Activated CD4-positive, alpha-beta T cell treated with anti-CD3 and anti-CD28 coated beads for 48 hours (primary cell): ENCODE measurements around the gene ACSL6.

ENCODE experiments used
- DNase-seq: peaks from one replicate; pipeline ENCODE4 v3.0.0-alpha.2; 2020

The ACSL6 gene

DNA sequence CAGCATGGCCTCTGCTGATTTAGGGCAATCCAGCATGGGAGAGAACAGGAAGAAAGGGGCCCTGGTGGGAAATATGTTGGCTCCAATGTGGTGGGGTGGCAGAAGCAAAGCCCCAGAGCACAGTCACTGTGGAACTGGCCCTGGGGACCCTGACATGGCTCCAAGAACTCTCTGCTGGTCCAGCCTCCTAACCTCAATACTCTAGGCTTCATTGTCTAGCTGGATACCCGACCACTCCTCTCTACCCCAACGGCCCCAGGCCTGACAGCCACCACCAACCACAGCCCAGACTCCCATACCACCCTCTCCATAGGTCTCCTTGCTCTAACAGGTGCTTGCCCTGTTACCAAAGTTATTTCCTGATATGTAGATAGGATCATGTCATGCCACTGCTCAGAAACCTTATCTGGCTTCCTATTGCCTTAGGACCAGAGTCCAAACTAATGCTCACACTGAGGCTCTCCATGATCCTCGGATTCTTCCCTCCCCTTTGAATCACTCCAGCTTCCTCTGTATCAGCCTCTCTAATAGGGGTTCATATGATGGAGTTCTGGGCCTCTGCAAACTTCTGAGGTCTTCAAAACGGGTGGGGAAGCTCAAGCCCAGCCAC lies 12.9 kb downstream of the ACSL6 start:
- no peak for DNase-seq

GRCh38 chr5:131997727-131998117 lies 13.7 kb downstream of the ACSL6 start:
- DNase-seq = no peak

DNA sequence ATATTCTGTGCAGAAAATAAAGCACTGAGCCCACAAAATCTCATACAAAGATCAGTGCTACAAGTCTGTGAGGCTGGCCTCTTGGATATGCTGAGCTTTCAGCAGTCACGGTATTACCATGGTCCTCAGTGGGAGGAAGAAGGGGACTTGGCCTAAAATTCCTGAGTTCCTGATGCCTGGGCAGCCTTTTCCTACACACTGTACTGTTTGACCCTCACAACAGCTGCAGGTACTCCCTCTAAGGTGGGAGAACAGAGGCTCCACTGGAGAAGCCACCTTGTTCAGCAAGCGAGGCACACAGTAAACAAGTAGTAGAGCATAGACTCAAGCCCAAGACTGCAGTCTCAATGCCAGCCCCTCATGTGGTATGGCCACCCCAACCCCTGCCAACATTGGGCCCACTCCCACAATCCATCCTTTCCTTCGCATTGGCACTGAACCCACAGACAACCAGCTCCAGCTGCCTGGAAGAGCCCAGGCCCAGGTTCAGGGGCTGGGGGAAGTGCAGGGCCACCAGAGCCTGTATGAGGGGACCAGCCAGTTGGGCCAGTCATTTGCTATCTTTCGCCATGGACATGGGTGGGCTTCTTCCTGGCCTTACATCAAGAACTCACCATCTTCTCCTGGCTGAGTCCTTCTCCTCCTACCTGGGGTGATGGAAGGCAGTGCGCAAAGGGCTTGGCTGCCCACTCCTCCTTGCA lies 14.3 kb downstream of the ACSL6 start:
- no peak for DNase-seq

- no peak for DNase-seq
Observed at GRCh38 chr5:131996210-131997025, 15.0 kb downstream of the ACSL6 start.

- no peak for DNase-seq
Observed at GRCh38 chr5:131994533-131995226, 16.8 kb downstream of the ACSL6 start.

DNA sequence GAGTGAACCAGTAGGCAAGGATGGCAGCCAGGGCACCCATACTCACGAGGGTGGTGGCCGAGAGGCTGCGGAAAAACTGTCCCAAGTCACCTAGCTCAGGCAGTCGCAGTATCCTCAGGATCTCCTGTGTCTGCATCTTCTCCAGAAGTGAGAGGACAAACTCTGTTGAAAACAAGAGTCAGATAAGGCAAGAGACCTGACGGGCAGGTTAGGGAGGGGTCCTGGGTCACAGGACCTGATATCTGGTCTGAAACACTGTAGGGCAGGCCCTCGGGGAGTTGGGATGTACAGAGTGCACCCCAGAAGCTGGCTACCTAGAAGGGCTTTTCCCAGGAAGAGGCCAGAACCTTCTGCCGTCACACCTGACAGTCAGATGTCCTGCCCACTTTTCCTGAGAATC lies 17.4 kb downstream of the ACSL6 start:
- no peak for DNase-seq

DNA sequence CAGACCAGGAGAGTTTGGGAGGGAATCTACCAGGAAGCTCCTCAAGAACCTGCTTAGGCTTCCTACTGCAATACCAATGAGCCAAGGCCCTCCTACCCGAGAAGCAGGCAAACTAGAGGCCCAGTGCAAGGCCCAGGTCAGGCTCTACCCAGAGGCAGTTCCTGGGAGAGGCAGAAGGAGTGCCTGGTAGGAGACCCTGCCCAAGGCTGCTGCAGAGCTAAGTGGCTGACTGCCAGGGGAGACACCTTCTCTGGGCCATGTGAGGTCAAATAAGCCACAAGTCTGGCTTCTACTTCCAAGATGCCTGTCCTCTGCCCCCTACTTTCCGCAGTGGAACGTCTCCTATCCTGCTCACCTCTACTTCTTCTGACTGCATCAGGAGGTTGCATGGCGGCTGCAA lies 17.8 kb downstream of the ACSL6 start:
- DNase-seq = no peak

GRCh38 chr5:131992370-131992769 lies 19.1 kb downstream of the ACSL6 start:
- DNase-seq = no peak

DNA sequence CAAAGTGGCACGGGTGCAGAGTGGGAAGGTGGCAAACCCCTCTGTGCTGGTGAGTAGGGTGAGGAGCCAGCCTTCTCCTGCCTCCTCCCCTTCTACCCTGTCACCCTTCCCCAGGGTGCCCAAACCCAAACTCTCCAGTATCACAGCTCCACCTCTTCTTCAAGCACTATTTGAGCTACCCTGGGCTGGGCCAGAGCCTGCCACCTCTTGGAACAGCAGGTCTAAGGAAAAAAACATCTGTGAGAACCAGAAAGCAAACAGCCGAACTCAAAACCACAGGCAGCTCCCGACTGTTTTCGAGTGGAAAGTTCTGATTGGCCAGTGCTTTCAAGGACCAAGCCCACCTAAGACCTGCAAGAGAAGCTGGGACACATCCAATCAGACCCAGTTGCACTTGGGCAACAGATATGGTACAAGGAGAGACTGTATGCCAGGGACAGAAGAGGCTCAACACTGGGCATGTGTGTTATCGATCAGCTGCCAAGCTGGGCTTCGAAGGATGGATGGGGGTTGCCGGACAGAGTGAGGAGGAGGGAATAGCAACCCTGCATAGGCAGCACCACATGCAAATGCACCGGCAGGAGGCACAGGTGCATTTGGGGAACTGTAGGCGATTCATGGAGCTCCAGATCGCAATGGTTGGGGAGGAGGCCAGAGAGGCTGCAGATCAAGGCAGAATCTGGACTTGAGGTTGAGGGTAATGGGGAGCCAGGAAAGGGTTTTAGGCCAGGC lies 19.7 kb downstream of the ACSL6 start:
- no peak for DNase-seq

DNA sequence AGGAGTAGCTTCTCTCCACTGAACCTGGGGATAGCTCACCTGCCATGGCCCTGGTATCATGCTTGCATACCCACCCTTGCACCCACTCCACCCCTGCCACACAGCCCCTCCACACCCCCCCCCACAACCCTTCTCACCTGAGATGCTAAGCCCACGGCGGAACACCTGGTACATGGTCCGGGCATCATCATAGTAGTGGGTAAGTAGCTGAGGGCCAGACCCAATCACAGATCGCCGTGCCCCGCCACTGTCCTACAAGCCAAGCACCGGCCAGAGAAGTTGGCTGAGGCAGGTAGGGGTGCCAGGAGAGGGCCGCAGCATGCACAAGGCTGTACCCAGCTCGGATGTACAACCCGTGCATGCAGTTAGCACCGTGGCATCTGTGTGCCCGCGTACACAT lies 20.7 kb downstream of the ACSL6 start:
- DNase-seq = no peak

DNA sequence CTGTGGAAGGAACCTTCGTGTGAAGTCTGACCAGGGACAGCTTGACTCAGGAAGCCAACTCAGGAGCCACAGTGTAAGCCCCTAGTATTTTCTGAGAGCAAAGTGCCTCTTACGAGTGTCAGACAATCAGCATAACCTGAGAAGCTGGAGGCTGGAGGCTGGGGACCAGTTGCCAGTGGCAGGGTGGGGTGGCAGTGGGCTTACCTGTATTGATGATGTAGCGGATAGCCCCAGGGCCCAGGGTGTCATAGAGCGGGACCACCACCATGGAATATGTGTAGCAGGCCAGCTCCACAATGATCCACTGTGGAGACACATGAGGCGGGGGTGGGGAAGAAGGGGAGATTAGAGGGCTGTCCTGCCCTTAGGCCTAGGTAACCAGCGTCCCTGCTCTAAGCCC lies 22.9 kb downstream of the ACSL6 start:
- DNase-seq = no peak

DNA sequence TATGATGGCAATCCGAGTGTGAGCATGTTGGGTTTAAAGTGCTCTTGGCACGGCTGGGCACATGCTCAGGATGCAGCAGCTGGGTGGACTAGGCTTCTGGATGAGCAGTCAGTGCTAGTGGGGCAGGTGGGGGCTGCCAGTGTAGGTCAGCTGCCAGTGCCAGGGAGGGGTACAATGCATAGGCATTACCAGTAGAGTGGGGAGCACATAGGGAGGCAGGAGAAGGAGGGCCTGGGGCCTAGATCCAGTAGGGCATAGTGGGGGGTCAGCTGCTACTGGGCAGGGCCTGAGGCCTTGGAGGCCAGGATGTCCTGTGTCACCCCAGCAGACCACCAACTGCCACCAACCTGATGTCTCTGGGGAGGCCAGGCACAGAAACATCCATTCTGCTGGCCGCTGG lies 24.2 kb downstream of the ACSL6 start:
- no peak for DNase-seq

GRCh38 chr5:131986161-131986912 lies 25.1 kb downstream of the ACSL6 start:
- no peak for DNase-seq

DNA sequence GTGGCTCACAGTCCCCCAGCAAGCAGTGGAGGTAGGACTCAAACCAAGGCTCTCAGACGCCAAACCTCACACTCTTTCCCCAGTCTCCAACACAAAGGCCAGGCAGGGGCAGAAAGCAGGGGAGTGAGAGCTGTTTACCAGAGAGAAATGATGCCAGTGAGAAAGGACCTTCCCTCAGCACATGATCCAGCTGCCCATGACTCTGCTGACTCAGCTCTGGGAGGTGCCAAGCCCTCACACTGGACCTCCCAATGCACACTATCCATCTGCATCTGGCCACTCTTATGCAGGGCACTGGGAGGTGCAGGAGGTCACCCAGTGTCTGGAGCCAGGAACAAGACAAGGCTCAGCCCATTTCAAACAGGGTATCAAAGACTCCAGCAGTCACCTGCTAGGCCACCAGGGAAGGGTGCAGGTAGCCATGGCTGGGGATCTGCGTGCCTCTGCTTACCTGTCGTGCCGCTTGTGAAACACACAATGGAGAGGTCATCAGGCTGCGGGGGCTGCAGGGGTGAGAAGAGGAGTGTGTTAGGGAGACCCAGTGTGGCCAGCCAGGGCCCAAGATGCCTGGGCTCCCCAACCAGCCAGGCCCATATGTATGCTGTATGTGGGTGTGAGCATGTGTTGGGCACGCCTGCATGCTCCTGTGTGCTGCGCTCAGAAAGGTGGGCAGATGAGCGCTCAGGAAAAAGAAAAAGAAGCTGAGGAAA lies 26.3 kb downstream of the ACSL6 start:
- no peak for DNase-seq

DNA sequence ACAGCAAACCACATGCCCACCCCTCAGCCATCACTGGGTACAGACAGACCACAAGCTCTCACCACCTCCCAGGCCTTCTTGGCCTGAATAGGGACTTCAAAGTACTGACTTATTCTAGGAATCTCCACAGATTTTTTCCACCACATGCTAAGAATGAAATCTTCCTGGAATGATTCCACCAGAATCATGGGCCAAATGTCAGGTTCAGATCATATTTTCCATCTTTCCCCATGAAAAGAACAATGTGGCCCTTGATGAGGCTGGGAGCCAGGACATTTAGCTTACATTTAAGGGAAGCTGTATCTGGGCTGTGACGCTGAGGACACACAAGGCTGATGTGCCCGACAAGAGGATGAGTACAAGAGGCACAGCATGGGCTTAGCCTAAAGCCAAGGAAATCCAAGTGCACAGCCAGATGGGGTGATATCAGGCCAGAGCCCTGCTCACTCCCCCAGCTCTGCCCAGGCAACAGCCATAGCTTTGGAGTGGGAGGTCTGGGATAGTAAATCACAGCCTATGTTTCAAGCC lies 28.1 kb downstream of the ACSL6 start:
- no peak for DNase-seq

GRCh38 chr5:131981516-131981915 lies 29.9 kb downstream of the ACSL6 start:
- no peak for DNase-seq

DNA sequence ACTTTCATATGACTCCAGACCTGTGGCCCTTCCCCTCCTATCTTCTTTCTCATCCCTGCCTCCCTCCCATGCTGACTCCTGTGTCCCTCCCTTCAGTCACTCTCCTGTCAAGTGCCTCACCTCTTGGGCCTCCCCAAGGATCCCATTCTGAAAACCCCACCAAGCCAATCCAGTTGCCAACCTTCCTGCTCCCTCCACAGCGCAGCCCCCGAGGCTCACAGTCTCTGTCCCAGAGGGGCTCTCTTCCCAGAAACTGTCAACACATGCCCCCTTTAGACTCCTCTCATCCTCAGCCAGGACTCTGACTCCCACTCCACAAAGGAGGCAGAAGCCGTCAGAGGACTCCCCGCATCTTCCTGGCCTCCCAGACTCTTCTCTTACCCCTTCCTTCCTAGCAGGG lies 30.8 kb downstream of the ACSL6 start:
- DNase-seq = no peak

DNA sequence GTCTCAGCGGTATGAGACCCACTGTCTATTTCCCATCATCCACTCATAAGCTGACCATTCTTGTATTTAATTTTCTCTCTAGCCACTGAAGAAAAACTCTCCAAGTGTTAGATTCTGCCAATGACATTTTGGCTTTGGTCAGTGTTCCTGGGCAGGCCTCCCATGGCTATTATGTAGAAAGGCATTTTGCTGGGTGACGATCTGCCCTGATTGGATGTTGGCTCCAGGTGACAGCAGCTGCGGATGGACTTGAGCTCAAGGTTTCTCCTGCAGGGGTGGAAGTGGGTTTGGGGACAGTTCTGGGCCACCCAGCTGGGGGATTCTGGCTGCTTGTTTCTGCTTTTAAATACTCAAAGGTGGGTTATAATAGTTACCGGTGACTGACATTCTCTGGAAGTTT lies 31.6 kb downstream of the ACSL6 start:
- no peak for DNase-seq

- DNase-seq = no peak
Observed at GRCh38 chr5:131977212-131977604, 34.2 kb downstream of the ACSL6 start.

DNA sequence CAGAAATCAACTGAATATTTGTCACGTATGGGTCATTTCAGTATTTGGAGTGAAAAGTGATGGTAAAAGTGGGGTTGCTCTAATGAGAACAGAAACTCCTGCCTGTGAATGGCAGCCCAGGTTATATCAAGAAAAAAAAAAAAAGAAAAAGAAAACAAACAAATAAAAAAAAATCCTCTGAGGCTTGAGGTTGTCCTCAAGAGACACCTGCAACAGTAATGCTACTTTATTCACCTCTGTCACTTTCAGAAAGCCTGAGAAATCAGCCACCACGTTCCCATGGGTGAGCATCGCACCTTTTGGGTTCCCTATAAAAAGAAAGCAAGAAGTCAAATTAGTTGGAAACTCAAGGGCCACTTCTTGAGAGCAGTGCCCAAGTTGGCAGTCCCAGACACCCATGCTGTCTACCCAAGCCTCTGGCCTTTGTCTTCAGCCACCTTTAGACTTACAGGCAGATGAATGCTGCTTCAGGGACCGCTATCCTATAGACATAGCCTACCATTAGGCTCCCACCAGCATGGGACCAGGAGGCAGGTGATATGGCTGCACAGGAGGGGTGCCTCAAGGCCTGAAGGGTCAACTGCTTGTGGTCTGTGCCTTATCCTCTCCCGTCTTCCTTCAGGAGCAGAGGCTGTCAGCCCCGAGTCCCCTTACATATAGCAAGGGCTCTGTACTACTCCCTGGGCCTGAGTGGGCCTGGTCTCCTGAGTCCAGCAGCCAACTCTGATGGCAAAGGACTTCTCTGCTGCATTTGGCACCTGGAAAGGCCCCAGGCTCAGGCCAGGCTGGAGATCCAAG lies 34.8 kb downstream of the ACSL6 start:
- no peak for DNase-seq
